SU-DHL-6 (cell line): ENCODE results near the gene MZB1.

Source experiments
- H2AFZ ChIP-seq: fragments of 200-600 bp; sonication (generic); 2 replicates; pipeline ENCODE4 v1.6.1; 2014; ENCODE audit warnings: low read depth, mild to moderate bottlenecking, moderate library complexity, mixed read lengths, antibody characterized with exemption, low read length; ENCODE audit not compliant: severe bottlenecking
- H3F3A ChIP-seq: fragments of 200-600 bp; shearing (Covaris generic); 2 replicates; pipeline ENCODE4 v1.6.0; 2016; ENCODE audit warnings: antibody characterized with exemption, mild to moderate bottlenecking; ENCODE audit not compliant: insufficient read depth
- H3K27ac ChIP-seq: fragments of 200-600 bp; sonication (generic); 2 replicates; pipeline ENCODE4 v1.5.1; 2016; ENCODE audit warnings: low read depth, mild to moderate bottlenecking, low read length, moderate library complexity, mixed read lengths
- H3K27me3 ChIP-seq: fragments of 200-600 bp; sonication (generic), shearing (Covaris generic); 2 replicates; pipeline ENCODE4 v1.6.0; 2014; ENCODE audit warnings: mild to moderate bottlenecking, low read length
- H3K36me3 ChIP-seq: fragments of 200-600 bp; sonication (generic); 2 replicates; pipeline ENCODE4 v1.6.1; 2014; ENCODE audit warnings: mild to moderate bottlenecking, low read length, mixed read lengths
- H3K4me2 ChIP-seq: fragments of 300-600, 200-600 bp; shearing (Covaris generic), sonication (generic); 2 replicates; pipeline ENCODE4 v1.6.0; 2014; ENCODE audit warnings: low read length, low read depth, mild to moderate bottlenecking; ENCODE audit not compliant: poor library complexity, severe bottlenecking
- H3K4me3 ChIP-seq: fragments of 200-600 bp; sonication (generic); 2 replicates; pipeline ENCODE4 v1.5.1; 2014; ENCODE audit warnings: antibody characterized with exemption, low read length, mild to moderate bottlenecking, mixed read lengths; ENCODE audit not compliant: insufficient read depth, poor library complexity, severe bottlenecking
- H3K79me2 ChIP-seq: fragments of 200-600 bp; sonication (generic); 2 replicates; pipeline ENCODE4 v1.6.1; 2014; ENCODE audit warnings: mild to moderate bottlenecking, low read length, moderate library complexity; ENCODE audit not compliant: insufficient read depth
- H3K9ac ChIP-seq: fragments of 200-600 bp; sonication (generic); 2 replicates; pipeline ENCODE4 v1.7.0; 2014; ENCODE audit warnings: mild to moderate bottlenecking, low read length
- H3K9me2 ChIP-seq: fragments of 200-600 bp; sonication (generic); replicated peaks from 2 replicates; pipeline ENCODE4 v1.6.1; 2014; ENCODE audit warnings: low read length; ENCODE audit not compliant: insufficient read depth
- H3K9me3 ChIP-seq: fragments of 200-600 bp; sonication (generic); 2 replicates; pipeline ENCODE4 v1.6.1; 2014; ENCODE audit warnings: low read length, mixed read lengths; ENCODE audit not compliant: insufficient read depth
- H4K20me1 ChIP-seq: fragments of 200-600 bp; sonication (generic); 2 replicates; pipeline ENCODE4 v1.6.1; 2014; ENCODE audit warnings: low read depth, mild to moderate bottlenecking, antibody characterized with exemption, low read length, moderate library complexity, mixed read lengths
- EZH2phosphoT487 ChIP-seq: fragments of 200-600 bp; sonication (generic), shearing (Covaris generic); conservative IDR thresholded peaks from 2 replicates; pipeline ENCODE4 v1.6.1; 2018; ENCODE audit warnings: mild to moderate bottlenecking, antibody characterized with exemption, low read length, moderate library complexity, mixed read lengths
- TF ChIP-seq, protein P1 (sequence below): fragments of 200-600 bp; sonication (generic); IDR thresholded peaks from one replicate; pipeline ENCODE4 v1.5.1; 2017; ENCODE audit warnings: antibody characterized with exemption, mild to moderate bottlenecking, low read length, moderate library complexity; ENCODE audit not compliant: insufficient read depth, poor library complexity, severe bottlenecking

Gene MZB1

DNA sequence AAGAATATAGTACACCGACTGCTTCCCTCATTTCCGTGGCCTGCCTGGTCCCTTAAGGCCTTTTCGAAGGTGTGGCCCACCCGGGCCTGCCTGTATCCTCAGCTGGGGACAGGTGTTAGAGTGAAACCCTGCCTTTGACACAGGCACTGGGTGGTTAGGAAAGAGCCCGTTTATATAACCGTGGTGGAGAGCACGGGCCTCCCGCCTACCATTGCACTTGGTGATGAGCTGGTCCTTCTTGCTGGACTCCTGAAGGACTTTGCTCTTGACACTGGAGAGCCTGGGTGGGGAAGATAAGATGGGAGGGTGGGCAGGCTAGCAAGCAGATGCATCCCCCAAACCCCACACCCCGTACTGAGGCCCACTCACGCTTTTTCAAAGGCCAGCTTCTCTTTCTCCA is 11.8 kb upstream of the MZB1 start:
- TF ChIP-seq EZH2phosphoT487 = no peak
- TF ChIP-seq, protein P1, sequence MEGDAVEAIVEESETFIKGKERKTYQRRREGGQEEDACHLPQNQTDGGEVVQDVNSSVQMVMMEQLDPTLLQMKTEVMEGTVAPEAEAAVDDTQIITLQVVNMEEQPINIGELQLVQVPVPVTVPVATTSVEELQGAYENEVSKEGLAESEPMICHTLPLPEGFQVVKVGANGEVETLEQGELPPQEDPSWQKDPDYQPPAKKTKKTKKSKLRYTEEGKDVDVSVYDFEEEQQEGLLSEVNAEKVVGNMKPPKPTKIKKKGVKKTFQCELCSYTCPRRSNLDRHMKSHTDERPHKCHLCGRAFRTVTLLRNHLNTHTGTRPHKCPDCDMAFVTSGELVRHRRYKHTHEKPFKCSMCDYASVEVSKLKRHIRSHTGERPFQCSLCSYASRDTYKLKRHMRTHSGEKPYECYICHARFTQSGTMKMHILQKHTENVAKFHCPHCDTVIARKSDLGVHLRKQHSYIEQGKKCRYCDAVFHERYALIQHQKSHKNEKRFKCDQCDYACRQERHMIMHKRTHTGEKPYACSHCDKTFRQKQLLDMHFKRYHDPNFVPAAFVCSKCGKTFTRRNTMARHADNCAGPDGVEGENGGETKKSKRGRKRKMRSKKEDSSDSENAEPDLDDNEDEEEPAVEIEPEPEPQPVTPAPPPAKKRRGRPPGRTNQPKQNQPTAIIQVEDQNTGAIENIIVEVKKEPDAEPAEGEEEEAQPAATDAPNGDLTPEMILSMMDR = no peak
- Histone ChIP-seq H3K79me2 (no peaks in the 10 kb centered on the region), H3K27me3 (no peaks in the 10 kb centered on the region), H3K9me2 (no peaks in the 10 kb centered on the region), H3K27ac (no peak overlapping the region), H3K4me2 (no peak overlapping the region), H3K36me3 (no peaks in the 10 kb centered on the region), H3K9me3 (no peaks in the 10 kb centered on the region), H3K9ac (no peak overlapping the region), H3F3A (peaks cover 6% of the 10 kb centered on the region), H4K20me1 (no peaks in the 10 kb centered on the region), H2AFZ (no peak overlapping the region), H3K4me3 (no peak overlapping the region)

DNA sequence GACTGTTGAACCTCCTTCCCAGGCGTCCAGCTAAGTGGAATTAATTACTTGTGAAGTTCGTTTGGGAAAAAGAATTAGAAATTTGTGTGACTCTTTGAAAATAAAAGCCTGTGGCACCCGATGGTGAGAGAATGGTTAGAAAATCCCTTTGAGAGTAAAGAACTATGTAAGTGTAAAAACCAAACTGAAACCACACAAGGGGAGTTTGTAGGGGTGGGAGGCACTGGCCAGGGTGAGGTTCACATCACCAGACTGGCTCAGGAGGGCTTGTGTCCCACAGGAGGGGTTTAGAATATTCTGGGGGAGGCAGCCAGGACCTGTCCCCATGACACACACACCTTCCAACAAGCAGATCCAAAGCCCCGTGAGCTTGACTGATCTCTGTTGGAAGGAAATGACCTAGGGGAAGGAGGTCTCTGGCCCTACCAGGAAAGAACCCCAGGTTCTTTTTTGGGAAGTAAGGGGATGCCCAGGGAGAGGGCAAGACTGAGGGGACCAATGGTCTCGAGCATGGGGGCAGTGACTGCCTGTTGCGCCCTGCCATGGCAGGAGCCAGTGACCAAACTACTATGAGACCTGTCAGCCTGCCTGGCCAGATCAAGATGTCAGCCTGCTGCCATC is 9.9 kb upstream of the MZB1 start:
- no peak for TF ChIP-seq EZH2phosphoT487
- TF ChIP-seq, protein P1 = no peak
- Histone ChIP-seq H3K9me3 (no peaks in the 10 kb centered on the region), H4K20me1 (no peaks in the 10 kb centered on the region), H3K9me2 (no peaks in the 10 kb centered on the region), H3K27ac (no peak overlapping the region), H3K79me2 (no peaks in the 10 kb centered on the region), H3K36me3 (no peaks in the 10 kb centered on the region), H3K4me3 (no peak overlapping the region), H3K4me2 (no peak overlapping the region), H3K27me3 (no peaks in the 10 kb centered on the region), H2AFZ (no peak overlapping the region), H3K9ac (no peak overlapping the region), H3F3A (peaks cover 10% of the 10 kb centered on the region)

DNA sequence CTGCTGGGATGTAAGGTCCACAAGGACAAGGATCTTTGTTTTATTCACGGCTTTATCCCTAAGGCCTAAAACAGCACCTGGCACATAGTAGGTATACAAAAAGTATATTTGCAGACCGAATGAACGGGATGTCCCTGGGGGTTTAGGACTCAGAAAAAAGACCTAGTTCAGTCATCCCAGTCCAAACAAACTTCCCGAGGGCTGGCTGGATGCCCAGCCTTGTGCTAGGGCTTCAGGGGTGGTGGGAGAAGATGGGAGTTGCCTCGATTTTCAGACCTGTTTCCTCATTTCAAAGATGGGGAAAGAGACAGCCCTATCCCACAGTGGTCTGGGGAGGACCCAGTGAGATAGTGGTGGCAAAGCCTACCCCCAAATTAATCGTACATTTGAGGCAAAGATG is 8.2 kb upstream of the MZB1 start:
- TF ChIP-seq EZH2phosphoT487 = no peak
- TF ChIP-seq, protein P1 = no peak
- no peaks in the 10 kb centered on the region for H4K20me1 ChIP-seq
- no peak overlapping the region for H3K4me2 ChIP-seq
- no peaks in the 10 kb centered on the region for H3K9me2 ChIP-seq
- H2AFZ ChIP-seq = no peak overlapping the region
- peaks cover 12% of the 10 kb centered on the region; the same call in 1 of the 2 replicates for H3K79me2 ChIP-seq
- H3K9me3 ChIP-seq = no peaks in the 10 kb centered on the region
- H3K4me3 ChIP-seq = no peak overlapping the region
- H3F3A ChIP-seq = 0 out of 2 replicates have a peak, but pooled peaks cover 5% of the 10 kb centered on the region
- H3K36me3 ChIP-seq = no peaks in the 10 kb centered on the region
- H3K27ac ChIP-seq = no peak overlapping the region
- H3K27me3 ChIP-seq = no peaks in the 10 kb centered on the region
- H3K9ac ChIP-seq = no peak overlapping the region
